Measurements from ENCODE around the gene MARCKSL1. TPM values are rescaled to one million over a fixed set of nuclear protein-coding genes. Genes with fewer than 3 reads are reported as not detected.

Gene MARCKSL1
- total and polyA plus RNA-seq, 2 of the 8 experiments (the other 6 are each of a cell fraction or from before 2014, with no cell fraction given): 536 to 558 TPM

DNA sequence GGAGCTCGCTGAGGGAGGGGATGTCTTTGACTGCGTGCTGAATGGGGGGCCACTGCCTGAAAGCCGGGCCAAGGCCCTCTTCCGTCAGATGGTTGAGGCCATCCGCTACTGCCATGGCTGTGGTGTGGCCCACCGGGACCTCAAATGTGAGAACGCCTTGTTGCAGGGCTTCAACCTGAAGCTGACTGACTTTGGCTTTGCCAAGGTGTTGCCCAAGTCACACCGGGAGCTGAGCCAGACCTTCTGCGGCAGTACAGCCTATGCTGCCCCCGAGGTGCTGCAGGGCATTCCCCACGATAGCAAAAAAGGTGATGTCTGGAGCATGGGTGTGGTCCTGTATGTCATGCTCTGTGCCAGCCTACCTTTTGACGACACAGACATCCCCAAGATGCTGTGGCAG lies 27.7 kb upstream of the MARCKSL1 start (continued):
- TF ChIP-seq TBP (IDR thresholded peaks at IDR 0.05; ENCODE audit: low read depth, low read length) (no peak), SIX5 (IDR thresholded peaks at IDR 0.05; ENCODE audit: low read depth, low read length) (no peak), SP1 (IDR thresholded peaks at IDR 0.05; ENCODE audit: low read depth, low read length) (no peak), SAP30 (IDR thresholded peaks at IDR 0.05; ENCODE audit: insufficient read depth, insufficient replicate concordance, low read length) (no peak), CREB1 (IDR thresholded peaks at IDR 0.05) (no peak)

All from H1 (cell line).